ENCODE results near the gene EEIG1.

EEIG1 gene

DNA sequence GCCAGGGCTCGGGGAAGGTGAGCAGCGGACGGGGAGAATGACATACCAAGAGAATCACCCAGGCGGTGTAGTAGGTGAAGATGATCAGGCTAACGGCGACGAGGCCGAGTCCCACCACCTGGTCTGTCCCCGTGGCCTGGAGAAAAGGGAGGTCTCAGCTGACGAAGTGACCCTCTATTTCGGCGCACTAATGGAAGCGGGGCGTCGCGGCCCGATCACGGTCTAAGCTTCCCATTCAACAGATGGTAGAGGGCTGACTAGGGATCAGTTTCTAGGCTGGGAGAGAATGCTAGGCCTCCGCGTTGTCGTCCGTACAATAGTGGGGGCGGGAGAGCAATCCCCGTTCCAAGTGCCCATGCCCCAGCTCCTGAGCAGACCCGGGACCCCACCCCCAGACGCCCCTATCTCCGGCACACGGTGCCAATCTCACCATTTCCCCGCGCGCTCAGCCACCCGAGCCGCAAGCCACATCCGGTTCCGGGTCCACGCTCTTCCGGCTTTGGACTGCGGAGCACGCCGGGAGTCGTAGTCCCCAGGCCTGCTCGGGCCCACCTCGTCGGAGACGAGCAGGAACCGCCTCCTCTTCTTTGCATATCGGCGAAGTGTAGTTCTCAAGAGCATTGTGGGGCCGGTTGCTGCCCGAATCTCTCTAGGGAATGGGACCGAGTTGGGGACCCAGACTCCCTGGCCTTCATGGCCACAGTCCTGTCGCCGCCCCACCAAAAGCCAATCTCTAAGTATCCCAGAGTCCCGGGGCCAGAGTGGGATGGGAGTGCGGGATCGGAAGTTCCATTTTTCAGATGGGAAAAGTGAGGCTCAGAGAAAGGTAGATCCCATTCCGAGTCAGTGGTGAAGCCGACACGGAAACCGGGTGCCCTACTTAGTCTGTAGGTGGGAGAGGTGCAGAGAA, 43.1 kb downstream of the EEIG1 start, which contains the start of gene DPM2:
Gene DPM2, minus strand, starts transcription at position 467 of the 910 bp plus-strand sequence. Its CDS starts 34 bp downstream, at position 433.
- peak; percentile 84 for DNase-seq

DNA sequence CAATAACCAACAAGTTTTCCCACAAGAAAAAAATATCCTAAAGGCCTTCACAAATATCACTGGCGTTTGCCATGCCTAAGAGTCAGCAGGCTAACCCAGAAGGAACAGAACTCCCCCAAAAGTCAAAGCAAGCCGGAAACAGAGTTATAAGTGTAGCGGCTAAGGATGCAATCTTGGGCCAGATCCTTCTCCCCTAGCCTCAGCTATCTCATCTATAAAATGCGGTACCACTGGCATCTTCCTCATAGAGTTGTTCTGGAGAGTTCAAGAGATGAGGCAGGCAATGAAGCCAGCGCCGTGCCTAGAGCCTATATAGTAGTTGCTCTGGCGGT, 43.8 kb downstream of the EEIG1 start:
- no peak for DNase-seq

DNA sequence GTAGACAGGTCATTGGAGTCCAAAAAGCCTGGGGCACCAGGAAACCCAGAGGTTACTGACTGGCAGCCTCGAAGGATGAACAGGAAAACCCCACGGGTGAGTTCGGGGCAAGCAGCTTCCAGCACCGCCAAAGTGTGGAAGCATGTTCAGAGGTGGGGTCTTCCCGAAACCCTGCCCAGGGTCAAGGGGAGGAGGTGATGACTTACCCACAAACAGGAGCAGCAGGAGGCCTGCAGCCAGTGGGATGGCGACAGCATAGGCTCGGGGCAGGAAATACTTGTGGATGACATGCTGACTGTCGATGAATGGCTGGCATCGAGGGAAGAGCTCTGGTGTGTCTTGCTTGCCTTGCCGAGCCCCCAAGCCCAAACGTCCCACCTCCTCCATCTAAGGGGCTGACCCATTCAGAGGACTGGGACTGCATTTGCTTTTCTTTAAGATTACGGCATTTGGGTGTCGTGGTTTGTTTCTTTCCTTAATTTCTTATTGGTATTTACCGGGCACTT, 44.4 kb downstream of the EEIG1 start:
- DNase-seq = no peak

DNA sequence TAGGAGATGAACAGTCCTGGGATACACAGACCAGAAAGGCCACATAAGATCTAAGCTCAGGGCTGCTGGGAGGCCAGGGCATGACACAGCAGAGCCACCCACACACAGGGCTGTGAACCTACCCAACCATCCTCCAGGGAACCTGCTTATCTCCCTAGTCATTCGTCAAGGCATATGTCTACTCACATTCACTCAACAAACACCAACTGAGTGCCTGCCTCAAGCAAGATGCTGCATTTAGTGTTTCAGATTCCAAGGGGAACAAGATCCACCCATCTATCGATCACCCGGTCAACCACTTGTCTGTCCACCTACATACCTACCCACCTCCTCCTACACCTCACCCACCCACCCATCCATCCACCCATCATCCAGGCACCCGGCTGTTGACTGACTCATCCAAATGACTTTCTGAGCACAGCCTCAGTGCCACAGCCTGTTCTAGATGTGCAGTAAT, 45.0 kb downstream of the EEIG1 start:
- no peak for DNase-seq

DNA sequence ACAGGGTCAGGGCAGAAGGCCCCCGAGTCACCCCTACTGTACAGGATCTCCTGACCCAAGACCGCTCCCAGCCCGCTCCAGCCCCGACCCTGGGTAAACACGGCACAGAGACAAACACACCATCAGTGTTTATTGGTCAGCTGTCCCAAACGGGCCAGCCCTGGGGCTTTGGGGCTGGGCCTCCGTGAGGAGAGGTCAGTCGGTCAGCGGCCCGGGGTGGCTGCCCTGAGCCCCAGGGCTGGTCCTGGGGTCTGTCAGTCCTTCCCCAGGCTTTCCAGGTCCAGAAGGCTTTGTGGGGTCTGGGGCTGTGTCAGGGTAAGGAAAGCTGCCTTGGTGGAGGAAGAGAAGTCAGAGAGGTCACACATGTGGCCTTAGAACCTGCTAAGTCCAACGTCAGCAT, 45.8 kb downstream of the EEIG1 start:
- DNase-seq = no peak

DNA sequence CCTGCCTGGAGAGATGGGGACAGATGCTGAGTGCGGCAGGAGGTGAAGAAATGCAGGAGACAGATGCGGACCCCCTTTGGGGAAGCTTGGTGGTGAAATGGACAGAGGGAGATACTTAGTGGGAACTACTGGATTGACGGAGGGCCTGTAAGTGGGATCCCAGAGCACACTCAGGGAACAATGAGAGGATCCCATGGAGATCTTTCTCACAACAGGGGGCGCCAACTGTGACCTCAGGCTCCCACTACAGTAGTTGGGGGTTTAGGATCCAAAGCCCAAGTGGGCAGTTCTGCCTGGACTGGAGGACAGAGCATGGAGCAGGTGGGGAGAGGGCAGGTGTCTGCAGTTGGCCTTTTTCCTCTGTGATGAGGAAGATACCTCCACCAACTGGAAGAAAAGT, 46.5 kb downstream of the EEIG1 start:
- no peak for DNase-seq

DNA sequence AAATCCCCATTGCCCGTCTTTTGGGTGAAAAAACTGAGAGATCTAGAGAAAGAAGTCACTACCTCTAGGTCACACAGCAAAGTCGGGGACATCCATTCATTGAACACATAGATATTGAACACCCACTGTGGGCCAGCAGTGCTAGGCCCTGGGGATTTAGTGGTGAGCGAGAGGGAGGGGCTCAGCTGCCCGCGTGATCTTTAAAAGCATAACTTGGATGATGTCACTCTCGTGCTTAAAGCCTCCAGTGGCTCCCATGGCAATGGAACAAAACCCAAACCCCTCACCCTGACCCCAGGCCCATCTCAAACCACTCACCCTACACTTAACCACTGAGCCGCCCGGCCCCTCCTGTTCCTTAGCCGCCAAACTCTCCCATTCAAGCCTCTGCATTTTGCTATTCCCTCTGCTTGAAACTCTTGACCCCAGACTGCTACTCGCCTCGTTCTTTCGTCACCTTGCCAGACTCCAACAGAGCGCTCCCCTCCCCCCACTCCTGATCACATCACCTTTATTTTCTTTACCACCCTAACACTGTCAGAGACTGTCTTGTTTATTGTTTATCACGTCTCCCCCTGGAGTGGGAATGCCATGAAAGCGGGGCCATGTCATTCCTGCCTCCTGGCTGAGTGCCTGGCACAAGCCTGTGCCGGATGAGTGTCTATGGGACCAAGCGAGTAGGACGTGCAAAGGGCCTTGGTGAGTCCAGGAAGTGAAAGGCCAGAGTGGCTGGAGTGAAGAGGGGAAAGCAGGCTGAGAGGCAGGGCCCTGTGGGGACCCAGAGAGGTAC, 49.5 kb downstream of the EEIG1 start:
- DNase-seq = peak; percentile 56
